ENCODE measurements around the gene METTL24.
"Not testable (repeated sequence)": the region's sequence is repeated elsewhere in the genome, so short reads cannot be mapped to it uniquely, and the experiment has no call there.

The METTL24 gene

GRCh38 chr6:110250838-110251237 lies 107.3 kb downstream of the METTL24 start:
- DNase-seq, result no peak

DNA sequence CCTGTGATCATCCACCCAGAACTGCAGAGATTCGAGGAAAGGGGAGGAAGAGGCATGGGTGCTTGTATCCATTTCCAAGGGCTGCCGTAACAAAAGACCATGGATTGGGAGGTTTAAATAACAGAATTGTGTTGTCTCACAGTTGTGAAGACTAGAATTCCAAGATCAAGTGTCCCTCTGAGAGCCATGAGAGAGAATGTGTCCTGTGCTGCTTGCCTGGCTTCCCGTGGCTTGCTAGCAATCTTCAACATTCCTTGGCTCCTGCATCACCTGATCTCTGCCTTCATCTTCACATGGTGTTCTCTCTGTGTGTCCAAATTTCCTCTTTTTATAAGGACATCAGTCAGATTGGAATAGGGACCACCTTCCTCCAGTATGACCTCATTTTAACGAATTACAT lies 108.1 kb downstream of the METTL24 start:
- DNase-seq, result no peak

DNA sequence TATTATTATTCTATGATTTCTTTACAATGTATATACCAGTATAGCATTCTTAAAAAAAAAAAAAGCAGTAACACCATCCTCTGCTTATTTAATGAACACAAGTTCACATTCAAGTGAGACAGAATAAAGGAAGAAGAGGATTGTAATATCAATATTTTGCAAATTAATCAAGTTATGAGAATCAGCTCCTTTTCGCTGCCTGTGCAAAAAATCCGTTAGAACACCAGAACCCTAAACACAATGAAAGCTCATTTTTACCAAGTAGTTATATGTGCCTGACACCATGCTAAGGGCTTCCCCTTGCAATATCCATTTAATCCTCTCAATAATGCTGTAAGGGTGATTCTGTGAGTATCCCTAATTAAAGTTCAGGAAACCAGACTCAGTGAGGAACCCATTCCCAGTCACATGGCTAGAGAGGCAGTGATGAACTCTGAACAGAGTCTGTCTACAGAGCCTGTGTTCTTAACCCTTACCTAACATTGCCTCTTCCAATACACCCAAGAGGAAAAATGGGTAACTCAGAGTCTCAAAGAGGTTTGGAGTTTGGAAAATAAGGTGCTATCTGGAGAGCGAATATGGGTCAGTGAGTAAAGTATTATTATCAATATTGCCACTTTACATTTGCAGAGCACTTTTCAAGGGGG lies 111.1 kb downstream of the METTL24 start:
- no peak for DNase-seq

DNA sequence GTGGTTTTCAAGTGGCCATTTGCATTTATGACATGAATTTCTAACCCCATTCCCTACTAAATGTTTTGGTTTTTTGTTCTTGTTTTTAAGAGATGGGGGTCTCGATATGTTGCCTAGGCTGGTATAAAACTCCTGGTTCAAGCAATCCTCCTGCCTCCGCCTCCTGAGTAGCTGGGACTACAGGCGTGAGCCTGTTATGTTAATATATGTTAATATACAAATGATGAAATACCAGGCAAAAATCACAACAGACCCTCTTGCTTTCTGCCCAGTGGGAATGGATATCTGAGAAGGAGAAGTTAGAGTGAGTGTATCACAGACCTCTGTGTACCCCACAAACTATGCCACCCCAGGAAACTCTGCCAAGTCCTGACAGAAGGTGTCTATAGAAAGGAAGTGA lies 111.8 kb downstream of the METTL24 start:
- DNase-seq, result no peak

GRCh38 chr6:110244621-110245020 lies 113.5 kb downstream of the METTL24 start:
- not testable (repeated sequence) for DNase-seq

DNA sequence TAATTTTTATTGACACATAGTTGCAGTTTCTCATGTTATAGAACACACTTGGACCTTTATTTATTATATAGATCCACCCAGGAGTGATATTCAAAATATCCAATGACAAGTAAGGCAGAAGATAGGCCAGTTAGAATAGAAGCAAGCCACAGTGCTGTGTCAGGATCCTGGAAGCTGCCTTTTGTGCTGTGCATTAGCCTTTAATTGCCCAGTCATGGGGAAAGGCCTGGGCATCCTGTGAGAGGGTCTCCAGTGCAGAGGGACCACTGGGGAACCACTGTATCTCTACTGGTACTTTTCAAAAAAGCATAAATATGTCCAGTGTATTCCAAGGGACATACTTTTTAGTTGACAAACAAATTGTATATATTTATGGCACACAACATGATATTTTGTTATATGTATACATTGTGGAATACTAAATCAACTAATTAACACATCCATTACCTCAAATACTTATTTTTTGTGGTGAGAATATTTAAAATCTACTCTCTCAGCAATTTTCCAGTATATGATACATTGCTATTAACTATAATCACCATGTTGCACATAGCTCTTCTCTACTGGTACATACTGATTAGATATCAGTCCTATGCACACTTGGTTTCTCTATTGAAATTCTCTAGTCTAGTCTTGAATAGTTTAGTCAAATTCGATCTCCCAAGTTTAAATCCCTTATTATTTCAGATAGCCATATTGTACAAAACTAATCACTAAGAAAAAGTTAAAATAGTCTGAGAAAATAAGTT lies 118.4 kb downstream of the METTL24 start:
- DNase-seq, result no peak

DNA sequence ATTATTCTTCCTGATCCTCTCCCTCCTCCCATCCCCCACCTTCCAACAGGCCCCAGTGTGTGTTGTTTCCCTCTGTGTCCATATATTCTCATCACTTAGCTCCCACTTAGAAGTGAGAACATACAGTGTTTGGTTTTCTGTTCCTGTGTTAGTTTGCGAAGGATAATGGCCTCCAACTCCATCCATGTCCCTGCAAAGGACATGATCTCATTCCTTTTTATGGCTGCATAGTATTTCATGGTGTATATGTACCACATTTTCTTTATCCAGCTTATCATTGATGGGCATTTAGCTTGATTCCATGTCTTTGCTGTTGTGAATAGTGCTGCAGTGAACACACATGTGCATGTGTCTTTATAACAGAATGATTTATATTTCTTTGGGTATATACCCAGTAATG lies 122.1 kb downstream of the METTL24 start:
- not testable (repeated sequence) for DNase-seq

GRCh38 chr6:110233770-110234374 lies 124.3 kb downstream of the METTL24 start:
- DNase-seq, result no peak

GRCh38 chr6:110232450-110232849 lies 125.7 kb downstream of the METTL24 start:
- DNase-seq, result no peak

- DNase-seq, result no peak
Measured at GRCh38 chr6:110226261-110226660, 131.9 kb downstream of the METTL24 start.

GRCh38 chr6:110221738-110222137 lies 136.4 kb downstream of the METTL24 start:
- DNase-seq, result no peak

DNA sequence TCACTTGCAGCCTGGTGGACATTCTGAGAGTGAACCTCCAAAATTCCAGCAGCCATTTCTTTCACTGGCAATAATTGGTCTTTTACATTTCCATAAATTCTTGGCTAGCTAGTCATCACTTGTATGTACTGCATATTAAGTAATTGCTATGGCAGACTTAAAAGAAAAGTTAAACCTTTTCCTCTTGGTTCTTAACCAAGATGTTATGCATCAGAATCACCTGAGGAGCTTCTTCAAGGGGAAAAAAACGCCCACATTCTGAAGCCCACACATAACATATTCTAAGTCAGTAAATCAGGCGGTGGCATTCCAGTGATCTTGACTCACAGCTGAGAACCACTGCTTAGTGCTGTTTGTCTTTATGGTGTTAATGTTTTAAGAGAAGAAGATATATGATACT lies 140.9 kb downstream of the METTL24 start:
- DNase-seq, result no peak

DNA sequence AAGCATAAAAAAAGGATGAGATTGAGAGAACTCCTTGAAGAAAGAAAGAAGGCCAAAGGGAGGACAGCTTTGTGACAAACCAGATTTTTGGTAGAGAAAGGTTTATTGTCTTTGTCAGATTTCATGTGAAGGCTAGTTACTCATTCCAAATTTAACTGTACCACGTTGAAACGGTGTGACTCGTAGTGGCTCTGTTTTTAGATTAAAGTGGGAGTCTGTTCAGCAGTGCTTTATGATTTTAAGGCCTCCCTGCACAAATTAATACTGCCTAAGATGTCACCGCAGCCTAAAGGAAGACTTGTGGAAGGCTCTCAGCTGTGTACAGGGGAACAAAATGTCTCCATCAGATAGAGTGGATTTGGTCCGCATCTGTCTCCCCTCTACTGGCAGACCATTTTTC lies 142.0 kb downstream of the METTL24 start:
- no peak for DNase-seq

GRCh38 chr6:110214338-110214737 lies 143.8 kb downstream of the METTL24 start:
- DNase-seq, result no peak

- DNase-seq, result no peak
Measured at GRCh38 chr6:110211753-110212152, 146.4 kb downstream of the METTL24 start.

DNA sequence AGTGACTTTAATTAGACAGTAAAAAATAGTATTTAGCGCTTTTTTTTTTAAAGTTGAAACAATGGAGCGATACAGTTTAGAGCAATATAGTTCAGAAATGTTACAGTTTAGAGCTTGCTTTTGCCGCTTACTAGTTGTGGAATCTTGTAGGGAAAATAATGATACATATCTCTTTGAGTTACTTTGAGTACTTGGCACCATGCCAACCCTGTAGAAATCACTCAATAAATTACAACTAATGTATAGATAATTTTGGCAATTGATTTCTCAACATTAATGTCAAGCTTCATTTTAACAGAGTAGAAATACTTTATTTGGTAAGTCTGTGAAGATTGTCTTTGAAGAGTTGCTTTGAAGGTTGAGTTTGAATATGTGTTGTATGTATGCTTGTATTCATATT lies 150.5 kb downstream of the METTL24 start:
- DNase-seq, result no peak

GRCh38 chr6:110201151-110201884 lies 156.8 kb downstream of the METTL24 start:
- DNase-seq, result no peak

- no peak for DNase-seq
Measured at GRCh38 chr6:110198561-110198960, 159.6 kb downstream of the METTL24 start.

GRCh38 chr6:110196874-110197273 lies 161.3 kb downstream of the METTL24 start:
- no peak for DNase-seq

DNA sequence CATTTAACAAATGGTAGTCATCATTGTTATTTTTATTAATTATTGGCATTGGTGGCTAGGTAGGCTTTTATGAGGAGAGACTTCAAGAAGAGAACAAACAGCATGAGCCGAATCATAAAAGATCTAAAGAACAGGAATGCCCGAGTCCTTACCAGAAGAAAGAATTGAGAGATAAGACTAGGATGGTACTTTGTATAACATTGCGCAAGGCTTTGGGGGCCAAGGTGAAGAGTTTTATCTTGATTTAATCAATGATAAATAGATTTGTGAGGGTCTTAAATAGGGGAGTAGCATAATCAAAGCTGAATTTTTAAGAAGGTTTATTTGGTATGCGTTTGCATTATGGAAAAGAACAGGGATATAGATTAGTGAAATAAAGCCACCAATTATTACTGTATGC lies 162.5 kb downstream of the METTL24 start:
- DNase-seq, result no peak

Data from T1000 (cell line).